Activated CD4-positive, alpha-beta T cell treated with anti-CD3 and anti-CD28 coated beads for 4 hours (primary cell): ENCODE results near the gene ZNF217.
"Not testable (repeated sequence)": the region's sequence is repeated elsewhere in the genome, so short reads cannot be mapped to it uniquely, and the experiment has no call there.

ENCODE experiments used
- DNase-seq, 2 donors: peaks; one replicate each; pipeline ENCODE4 v3.0.0-alpha.2; 2020

The ZNF217 gene

DNA sequence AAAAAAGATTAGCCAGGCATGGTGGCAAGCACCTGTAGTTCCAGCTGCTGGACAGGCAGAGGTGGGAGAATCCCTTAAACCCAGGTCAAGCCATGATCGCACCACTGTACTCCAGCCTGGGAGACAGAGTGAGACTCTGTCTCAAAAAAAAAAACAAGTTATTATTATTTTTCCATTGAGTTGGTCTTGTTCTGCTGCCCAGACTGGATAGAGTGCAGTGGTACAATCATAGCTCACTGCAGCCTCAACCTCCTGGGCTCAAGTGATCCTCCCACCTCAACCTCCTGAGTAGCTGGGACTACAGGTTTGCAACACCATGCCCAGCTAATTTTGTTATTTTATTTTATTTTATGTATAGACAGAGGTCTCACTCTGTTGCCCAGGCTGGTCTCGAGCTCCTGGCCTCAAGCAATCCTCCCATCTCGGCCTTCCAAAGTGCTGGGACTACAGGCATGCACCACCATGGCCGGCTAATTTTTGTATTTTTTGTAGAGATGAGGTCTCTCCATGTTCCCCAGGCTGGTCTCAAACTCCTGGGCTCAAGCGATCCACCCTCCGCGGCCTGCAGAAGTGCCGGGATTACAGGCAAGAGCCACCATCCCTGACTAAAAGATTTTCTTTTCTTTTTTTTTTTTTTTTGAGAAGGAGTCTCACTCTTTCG lies 31.4 kb downstream of the ZNF217 start:
- DNase-seq: not testable (repeated sequence)

DNA sequence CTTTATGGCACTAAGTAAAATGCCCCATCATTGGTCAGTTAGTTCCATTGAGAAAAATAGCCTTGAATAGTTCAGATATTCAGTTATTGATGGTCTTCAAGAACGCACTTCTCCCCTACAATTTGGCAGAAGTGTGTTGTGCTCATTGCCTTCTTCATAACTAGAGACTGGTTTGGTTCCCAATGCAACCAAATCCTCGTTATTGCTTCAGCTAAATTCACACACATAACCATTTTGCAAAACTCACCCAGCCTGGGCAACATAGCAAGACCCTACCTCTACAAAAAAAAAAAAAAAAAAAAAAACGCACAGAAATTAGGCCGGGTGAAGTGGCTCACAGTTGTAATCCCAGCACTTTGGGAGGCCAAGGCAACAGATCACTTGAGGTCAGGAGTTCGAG lies 32.1 kb downstream of the ZNF217 start:
- no peak for DNase-seq

DNA sequence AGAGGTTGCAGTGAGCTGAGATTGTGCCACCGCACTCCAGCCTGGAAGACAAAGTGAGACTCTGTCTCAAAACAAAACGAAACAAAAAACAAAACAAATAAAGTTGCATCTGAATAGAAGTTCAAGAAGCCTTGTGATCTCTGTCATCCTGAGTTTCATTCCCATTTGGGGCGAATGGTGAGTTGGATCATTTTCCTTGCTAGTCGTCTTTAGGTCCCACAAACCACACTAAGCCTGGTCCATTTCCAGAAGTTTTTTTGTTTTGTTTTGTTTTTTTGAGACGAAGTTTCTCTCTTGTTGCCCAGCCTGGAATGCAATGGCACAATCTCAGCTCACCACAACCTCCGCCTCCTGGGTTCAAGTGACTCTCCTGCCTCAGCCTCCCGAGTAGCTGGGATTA lies 33.8 kb downstream of the ZNF217 start:
- DNase-seq: no peak

DNA sequence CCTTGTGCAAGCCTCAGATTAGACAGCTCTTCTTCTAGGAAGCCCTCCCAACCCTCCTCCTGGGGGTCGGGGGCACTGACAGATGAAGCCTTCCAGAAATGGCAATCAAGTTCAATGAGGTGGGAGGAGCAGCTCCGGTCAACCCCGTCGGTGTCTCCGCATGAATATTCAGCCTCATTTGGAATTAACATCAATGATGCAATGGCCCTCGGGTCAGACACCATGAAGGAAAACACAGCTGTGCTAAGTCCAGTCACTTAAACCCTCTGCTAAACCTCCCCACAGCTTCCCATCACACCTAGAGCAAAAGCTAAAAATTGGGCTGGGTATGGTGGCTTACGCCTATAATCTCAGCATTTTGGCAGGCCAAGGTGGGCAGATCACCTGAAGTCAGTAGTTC lies 36.5 kb downstream of the ZNF217 start:
- no peak for DNase-seq

DNA sequence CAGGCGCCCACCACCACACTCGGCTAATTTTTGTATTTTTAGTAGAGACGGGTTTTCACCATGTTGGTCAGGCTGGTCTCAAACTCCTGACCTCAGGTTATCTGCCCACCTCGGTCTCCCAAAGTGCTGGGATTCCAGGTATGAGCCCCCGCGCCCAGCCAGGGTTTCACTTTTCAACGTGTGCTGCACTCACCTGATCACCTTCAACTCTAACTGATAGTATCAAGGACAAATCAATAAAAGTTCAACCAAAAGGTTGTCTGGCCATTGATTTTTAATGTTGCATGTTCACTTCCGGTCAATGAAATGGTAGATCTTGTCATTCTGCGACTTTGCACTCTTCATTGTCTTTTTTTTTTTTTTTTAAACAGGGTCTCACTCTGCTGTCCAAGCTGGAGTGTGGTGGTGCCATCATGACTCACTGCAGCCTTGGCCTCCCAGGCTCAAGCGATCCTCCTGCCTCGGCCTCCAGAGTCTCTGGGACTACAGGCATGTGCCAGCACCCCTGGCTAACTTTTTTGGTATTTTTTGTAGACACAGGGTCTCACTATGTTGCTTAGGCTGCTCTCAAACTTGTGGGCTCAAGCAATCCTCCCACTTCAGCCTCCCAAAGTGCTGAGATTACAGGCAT lies 37.3 kb downstream of the ZNF217 start:
- DNase-seq: no peak

DNA sequence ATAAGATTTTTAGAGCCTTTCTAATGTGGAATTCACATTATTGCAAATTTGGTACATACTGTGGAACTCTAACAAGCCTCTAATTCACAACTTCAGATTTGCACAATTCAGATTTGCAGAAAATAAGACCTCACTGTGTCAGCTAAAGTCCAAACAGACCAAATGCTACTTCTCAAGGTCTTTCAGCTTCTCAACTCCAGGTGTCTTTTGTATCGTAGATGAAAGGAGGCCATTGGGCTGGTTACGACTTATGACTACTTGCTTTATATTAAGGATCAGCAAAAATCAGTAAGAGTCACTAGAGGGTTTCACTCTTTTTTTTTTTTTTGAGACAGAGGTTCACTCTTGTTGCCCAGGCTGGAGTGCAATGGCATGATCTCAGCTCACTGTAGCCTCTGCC lies 37.8 kb downstream of the ZNF217 start:
- no peak for DNase-seq

DNA sequence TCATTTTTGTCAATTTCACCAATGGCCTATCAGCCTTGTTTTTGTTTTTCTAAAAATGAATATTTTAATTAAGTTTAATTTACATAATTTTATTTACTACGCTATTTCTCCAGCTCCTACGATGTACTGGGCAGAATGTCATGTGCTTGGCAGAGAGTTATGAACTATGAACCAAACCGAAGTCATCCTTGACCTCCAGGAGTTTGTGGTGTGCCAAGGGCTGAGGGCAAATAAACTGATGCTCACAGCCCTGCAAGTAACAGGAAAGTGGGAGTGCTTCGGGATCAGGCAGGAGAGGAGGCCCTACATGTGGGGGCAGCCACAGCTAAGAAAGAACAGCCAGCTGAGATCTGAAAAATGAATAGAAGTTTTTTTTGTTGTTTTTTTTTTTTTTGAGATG lies 38.6 kb downstream of the ZNF217 start:
- no peak for DNase-seq

DNA sequence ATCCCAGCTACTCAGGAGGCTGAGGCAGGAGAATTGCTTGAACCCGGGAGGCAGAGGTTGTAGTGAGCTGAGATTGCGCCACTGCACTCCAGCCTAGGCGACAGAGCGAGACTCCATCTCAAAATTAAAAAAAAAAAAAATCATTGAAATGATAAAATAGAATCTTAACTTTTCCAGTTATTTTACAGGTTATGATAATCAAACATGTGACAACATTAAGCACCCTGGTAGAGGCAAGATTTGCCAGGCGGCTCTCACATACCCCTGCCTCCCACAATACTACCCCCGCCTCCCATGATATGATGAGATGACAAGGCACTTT lies 41.1 kb downstream of the ZNF217 start:
- DNase-seq: not testable (repeated sequence)

DNA sequence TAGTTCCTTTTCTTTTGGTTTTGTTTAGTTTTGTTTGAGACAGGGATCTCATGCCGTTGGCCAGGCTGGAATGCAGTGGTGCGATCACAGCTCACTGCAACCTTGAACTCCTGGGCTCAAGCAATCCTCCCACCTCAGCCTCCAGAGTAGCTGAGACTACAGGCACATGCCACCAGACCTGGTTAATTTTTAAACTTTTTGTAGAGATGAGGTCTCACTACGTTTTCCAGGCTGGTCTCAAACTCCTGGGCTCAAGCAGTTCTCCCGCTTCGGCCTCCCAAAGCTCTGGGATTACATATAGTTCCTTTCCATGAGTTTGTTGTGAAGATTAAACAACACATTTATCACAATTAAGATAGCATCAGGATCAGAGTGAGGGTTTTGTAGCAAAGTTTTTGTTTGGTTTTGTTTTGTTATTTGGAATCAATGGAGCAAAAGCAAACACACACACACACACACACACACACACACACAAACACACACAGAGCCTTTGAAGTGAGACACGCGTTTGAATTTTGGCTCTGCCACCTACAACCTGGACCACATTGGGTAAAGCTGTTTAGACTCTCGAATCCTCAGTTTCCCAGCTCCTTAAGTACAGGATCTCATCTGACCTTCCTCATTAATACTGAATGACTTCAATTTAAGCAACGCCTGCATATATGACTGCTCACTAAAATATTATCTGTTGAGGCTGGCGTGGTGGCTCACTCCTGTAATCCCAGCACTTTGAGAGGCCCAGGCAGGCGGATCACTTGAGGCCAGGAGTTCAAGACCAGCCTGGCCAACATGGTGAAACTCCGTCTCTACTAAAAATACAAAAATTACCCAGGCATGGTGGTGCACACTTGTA lies 41.7 kb downstream of the ZNF217 start:
- not testable (repeated sequence) for DNase-seq

DNA sequence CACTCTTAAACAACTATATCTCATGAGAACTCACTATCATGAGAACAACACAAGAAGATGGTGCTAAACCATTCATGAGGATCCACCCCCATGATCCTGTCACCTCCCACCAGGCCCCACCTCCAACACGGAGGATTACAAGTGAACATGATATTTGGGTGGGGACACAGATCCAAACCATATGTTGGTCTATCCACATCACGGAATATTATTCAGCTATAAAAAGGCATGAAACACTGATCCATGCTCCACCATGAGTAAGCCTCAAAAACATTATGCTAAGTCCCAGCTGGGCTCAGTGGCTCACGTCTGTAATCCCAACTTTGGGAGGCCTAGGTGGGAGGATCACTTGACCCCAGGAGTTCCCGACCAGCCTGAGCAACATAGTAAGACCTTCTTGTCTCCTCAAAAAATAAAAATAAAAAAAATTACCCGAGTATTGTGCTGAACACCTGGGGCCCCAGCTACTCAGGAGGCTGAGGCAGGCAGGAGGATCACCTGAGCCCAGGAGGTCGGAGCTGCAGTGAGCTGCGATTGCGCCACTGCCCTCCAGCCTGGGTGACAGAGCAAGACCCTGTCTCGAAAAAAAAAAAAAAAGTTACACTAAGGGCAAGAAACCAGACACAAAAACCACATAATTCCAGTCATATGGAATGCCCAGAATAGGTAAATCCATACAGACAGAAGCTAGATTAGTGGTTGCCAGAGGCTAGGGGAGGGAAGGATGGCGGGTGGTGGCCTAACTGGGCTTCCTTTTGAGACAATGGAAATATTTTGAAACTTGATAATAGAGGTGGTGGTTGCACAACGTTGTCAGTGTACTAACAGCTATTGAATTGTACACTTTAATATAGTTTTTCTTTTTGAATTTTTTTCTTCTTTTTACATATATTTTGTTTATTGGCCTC lies 43.1 kb downstream of the ZNF217 start:
- no peak for DNase-seq

DNA sequence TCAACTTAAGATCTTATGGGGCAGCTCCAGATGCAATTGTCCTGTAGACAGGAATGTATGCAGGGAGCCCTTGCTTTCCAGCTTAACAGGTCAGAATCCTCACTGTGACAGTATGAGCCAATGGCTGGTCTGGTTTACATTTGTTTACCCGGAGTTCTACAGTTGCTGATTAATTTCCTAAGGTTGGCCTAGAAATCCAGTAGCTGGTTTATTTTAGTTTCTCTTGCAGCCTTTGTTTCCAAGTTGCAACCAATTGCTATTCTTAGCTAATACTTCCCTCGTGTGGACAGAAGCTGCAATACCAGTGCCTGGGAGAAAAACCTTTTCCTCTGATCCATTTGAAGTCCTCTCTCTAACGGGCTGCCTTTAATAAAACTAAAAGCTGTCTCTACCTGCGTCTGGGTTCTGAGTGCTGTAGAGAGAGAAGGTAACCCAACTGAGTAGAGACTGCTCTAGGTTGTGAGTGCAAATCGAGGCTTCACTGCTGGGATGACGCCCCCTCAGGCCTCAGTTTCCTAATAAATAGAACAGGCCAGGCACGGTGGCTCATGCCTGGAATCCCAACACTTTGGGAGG lies 45.9 kb downstream of the ZNF217 start:
- peak; percentile 4 to 38 for DNase-seq

DNA sequence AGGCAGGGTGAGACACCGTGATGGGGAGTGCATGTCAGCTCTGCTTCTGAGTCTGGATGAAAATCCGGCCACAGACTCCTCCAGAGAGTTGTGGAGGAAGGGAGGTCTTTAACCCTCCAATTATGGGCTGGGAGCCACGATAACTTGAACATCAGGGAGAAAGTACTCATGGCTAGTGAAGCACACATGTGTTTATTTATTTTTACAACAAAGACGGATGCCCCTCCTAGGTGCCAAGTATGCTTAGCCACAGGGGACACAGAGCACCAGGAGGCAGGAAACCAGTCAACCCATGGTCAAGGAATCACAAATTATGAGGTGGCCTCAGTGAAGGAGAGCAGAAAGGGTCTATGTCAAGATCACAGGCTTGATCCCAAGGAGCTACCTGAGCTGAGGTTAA lies 54.1 kb downstream of the ZNF217 start:
- DNase-seq: no peak

DNA sequence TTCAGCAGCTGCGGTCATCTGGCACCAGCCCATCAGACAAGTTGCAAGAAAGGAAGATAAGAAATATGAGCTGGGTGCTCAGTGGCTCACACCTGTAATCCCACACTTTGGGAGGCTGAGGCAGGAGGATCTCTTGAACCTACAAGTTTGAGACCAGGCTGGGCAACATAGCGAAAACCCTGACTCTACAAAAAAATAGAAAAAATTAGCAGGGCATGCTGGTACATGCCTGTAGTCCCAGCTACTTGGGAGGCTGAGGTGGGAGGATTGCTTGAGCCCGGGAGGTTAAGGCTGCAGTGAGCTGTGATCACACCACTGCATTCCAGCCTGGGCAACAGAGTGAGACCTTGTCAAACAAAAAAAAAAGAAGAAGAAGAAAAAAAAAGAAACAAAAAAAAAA lies 57.3 kb downstream of the ZNF217 start:
- not testable (repeated sequence) for DNase-seq

DNA sequence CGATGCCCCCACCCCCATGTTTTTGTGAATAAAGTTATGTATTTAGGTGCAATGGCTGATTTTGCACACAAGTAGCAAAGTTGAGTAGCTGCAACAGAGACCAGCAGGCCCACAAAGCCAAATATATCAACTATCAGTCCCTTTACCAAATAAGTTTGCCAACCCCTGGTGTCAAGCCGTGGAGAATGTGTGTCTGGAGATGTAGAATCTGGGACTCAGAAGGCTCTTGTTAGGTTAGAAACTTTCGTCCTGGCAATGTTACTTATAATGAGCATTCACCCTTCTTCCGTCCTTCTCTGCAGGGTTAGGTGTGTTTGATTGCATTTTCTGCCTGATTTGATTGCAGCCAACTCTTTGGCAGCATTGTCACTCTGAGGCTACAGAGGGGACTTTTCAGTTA lies 57.8 kb downstream of the ZNF217 start:
- no peak for DNase-seq

DNA sequence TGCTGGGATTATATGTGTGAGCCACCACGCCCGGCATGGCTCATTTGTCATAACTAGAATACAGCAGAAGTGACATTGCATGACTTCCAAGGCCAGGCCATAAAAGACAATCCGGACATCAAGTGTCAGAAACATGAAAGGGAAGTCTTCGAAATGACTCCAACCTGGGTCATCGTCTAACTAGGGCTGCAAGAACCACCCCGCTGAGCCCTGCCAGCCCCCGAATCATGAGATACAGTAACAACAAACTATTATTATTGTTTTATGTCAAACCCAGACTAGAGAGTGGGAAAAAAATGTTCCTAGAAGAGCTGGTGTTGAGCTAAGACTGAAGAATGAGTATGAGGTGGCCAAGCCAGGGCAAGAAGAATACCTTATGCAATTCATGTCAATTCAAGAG lies 59.6 kb downstream of the ZNF217 start:
- no peak for DNase-seq

DNA sequence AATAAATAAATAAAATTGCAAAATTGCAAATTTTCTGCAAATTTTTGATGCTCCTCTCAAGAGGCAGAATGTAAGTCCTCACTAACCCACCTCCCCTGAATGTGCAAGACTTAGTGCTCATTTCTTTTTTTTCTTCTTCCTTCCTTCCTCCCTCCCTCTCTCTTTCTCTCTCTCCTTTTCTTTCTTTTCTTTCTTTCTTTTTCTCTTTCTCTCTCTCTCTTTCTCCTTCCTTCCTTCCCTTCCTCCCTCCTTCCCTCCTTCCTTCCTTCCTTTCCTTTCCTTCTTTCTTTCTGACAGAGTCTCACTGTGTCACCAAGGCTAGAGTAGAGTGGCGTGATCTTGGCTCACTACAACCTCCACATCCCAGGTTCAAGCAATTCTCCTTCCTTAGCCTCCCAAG lies 60.1 kb downstream of the ZNF217 start:
- no peak for DNase-seq

DNA sequence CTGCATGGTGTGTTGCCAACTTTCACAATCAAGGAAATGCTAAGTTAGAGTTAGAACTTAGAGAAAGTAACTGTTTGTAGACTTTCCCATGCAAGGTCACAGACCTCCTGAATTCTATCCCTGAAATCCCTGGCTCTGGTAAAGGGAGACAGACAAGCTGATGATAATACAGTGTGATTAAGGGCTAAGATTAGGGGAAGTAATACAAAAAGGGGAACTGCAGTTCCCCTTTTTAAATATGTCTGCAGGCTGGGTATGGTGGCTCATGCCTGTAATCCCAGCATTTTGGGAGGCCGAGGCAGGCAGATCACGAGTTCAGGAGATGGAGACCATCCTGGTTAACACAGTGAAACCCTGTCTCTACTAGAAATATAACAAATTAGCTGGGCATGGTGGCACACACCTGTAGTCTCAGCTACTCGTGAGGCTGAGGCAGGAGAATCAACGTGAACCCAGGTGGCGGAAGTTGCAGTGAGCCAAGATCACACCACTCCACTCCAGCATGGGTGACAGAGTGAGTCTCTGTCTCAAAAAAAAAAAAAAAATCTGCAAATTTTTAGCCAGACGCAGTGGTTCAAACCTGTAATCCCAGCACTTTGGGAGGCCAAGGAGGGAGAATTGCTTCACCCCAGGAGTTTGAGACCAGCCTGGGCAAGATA lies 60.9 kb downstream of the ZNF217 start:
- DNase-seq: not testable (repeated sequence)

DNA sequence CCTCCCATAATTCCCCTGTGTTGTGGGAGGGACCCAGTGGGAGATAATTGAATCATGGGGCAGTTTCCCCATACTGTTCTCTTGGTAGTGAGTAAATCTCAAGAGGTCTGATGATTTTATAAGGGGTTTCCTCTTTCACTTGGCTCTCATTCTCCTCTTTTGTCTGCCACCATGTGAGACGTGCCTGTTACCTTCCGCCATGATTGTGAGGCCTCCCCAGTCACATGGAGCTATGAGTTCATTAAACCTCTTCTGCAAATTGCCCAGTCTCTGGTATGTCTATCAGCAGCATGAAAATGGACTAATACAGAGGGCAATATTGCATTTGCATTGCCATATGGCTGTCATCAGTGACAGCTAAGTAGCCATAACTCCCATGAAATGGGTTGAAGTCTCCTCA lies 63.2 kb downstream of the ZNF217 start:
- DNase-seq: no peak

DNA sequence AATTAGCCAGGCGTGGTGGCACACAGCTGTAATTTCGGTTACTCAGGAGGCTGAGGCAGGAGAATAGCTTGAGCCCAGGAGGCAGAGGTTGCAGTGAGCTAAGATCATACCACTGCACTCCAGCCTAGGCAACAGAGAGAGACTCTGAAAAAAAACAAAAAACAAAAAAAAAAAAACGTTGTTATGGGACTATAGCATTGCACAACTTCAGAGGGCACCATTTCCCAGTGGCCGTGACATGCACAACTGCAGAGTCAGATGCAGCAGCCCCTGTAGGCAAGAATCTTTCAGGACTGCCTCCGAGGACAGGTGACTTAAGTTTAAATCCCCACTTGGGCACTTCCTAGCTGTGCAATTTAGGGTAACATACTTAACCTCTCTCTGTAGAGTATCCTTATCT lies 64.0 kb downstream of the ZNF217 start:
- no peak for DNase-seq

DNA sequence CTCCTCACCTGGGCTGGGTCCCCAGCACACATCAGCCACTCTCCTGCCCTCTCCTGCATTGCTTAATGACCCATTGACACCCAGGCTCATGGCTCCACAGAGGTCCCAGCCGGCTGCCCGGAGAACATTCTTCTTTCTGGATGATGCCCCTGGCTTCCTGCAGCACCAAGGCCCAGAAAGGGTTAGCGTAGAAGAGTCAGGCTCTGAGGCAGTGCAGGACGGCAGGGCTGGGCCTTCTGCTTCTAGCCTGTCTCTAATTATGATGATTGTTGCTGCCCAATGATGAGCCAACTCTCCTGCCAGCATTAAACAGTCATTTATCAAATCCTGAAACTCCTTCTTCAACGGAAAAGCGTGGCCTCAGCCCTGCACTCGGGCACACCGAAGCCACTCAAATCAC lies 66.4 kb downstream of the ZNF217 start:
- no peak for DNase-seq

DNA sequence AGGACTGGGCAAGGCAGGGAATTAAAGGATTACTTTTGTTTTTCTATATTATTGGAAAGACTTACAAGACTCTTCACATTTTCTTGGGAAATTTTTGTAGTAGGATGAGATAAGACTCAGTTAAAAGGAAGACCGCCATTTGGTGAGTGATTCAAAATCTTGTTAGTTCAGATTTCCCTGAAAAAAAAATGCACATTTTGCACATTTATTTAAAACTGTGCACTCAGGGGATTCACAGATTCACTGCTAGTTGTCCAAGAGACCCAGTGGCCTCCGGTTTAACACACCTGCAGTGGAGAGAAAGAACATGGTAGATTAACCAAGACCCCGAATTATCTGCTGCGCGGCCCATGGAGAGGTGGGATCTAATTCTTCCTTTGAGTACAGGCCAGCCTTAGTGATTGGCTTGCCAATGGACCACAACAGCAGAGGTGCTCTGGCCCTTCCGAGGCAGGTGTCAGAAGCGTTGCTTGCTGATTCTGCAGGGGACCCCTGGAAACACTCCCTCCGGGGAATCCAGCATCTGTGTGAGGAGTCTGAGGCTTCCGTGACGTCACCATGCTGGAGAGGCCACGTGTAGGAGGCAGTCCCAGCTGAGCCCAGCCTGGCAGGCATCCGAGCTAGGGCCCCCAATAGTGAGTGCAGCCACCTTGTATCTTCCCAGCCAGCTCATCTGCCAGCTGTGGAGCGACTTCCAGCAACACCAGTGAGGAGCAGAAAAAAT lies 68.9 kb downstream of the ZNF217 start:
- DNase-seq: no peak

DNA sequence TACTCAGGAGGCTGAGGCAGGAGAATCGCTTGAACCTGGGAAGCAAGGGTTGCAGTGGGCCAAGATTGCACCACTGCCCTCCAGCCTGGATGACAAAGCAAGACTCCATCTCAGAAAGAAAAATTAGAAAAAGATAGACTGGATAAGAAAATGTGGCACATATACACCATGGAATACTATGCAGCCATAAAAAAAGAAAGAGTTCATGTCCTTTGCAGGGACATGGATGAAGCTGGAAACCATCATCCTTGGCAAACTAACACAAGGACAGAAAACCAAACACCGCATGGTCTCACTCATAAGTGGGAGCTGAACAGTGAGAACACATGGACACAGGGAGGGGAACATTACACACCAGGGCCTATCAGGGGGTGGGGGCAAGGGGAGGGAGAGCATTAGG lies 70.0 kb downstream of the ZNF217 start:
- not testable (repeated sequence) for DNase-seq
